Choroid plexus epithelial cell (primary cell): ENCODE data around the gene NBEAL1.
"Not testable (repeated sequence)": the region's sequence is repeated elsewhere in the genome, so short reads cannot be mapped to it uniquely, and the experiment has no call there.

Source experiments
- DNase-seq: peaks from one replicate; pipeline ENCODE4 v3.0.0-alpha.2; 2010; ENCODE audit warnings: low read depth
- H3K4me3 ChIP-seq: 2 replicates; pipeline ENCODE4 v1.5.1; 2011; ENCODE audit warnings: low read depth, mild to moderate bottlenecking, control low read depth, low read length, moderate library complexity
- TF ChIP-seq, protein P1 (sequence below): conservative IDR thresholded peaks from 2 replicates; pipeline ENCODE4 v1.5.1; 2011; ENCODE audit warnings: low read depth, mild to moderate bottlenecking, control low read depth, inconsistent platforms, low read length, moderate library complexity

The NBEAL1 gene

DNA sequence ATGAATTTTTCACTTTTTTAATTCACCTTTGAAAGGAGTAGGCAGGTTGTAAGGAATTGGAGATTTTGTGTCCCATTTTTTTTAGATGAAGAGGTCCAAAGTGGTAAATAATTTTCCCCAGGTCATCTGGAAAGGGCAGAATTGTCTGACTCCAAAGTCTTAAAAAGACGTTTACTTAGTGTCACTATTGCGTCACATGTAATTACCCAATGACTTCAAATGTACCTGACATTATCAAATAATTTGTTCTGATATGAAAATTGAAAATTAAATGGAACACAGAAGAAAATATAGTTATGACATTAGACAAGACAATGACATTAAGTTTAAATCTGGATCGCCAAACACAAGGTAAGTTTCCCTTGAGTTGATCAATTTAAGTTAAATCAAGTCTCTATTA lies 24.2 kb upstream of the NBEAL1 start:
- H3K4me3 ChIP-seq, result no peak overlapping the region
- TF ChIP-seq, protein P1, sequence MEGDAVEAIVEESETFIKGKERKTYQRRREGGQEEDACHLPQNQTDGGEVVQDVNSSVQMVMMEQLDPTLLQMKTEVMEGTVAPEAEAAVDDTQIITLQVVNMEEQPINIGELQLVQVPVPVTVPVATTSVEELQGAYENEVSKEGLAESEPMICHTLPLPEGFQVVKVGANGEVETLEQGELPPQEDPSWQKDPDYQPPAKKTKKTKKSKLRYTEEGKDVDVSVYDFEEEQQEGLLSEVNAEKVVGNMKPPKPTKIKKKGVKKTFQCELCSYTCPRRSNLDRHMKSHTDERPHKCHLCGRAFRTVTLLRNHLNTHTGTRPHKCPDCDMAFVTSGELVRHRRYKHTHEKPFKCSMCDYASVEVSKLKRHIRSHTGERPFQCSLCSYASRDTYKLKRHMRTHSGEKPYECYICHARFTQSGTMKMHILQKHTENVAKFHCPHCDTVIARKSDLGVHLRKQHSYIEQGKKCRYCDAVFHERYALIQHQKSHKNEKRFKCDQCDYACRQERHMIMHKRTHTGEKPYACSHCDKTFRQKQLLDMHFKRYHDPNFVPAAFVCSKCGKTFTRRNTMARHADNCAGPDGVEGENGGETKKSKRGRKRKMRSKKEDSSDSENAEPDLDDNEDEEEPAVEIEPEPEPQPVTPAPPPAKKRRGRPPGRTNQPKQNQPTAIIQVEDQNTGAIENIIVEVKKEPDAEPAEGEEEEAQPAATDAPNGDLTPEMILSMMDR, result no peak
- DNase-seq, result no peak

DNA sequence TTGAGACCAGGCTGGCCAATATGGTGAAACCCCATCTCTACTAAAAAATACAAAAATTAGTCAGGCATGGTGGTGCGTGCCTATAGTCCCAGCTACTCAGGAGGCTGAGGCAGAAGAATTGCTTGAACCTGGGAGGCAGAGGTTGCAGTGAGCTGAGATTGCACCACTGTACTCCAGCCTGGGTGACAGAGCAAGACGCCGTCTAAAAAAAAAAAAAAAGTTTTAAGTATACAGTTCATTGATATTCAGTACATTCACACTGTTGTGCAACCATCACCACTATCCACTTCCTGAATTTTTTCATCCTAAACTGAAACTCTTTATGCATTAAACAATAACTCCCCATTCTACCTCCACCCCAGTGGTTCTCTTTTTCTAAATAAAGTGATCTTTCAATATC lies 17.6 kb upstream of the NBEAL1 start:
- not testable (repeated sequence) for H3K4me3 ChIP-seq
- DNase-seq, result peak; percentile 71

DNA sequence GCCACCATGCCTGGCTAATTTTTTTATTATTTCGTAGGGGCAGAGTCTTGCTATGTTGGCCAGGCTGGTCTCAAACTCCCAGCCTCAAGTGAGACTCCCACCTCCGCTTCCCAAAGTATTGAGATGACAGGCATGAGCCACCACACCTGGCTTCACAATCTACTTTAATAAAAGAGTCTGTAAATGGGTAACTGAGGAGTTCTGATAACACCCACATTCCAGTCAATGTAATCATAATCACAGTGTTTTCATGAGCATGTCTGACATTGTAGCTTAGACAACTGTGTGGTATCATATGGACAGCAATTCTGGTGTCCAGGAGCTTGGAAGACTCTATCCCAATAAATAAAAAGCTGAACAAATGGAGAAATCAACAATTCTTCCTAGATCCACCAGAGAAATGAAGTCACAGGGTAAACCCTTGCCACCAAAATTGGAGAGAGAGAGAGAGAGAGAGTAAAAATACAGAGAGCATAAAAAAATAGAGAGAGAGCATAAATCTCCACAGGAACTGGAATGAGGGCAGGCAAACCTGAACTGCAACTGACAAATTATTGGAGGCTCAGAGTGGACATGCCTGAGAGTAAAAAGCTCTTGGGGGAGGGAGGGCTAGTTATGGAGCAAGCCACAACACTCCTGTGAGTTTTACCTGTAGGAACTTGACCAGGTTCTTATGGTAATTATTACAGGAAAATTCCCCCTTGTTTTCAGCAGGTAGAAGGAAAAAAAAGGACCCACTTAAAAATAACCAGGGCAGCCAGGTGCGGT lies 12.4 kb upstream of the NBEAL1 start:
- H3K4me3 ChIP-seq, result no peak overlapping the region
- TF ChIP-seq, protein P1, result no peak
- DNase-seq, result peak; percentile 27

DNA sequence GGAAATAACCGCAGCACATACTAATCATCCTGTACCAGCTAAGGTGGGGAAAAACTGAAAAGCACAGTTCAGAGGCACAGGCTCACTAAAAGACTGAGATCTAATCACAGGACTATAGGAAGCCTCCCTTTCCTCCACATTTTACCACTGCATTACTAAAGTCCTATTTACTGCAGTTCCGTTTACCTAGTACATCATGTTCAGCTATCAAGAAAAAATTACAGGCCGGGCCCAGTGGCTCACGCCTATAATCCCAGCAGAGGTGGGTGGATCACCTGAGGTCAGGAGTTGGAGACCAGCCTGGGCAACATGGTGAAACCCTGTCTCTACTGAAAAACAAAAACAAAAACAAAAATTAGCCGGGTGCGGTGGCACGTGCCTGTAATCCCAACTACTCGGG lies 11.0 kb upstream of the NBEAL1 start:
- no peak overlapping the region for H3K4me3 ChIP-seq
- TF ChIP-seq, protein P1, result no peak

DNA sequence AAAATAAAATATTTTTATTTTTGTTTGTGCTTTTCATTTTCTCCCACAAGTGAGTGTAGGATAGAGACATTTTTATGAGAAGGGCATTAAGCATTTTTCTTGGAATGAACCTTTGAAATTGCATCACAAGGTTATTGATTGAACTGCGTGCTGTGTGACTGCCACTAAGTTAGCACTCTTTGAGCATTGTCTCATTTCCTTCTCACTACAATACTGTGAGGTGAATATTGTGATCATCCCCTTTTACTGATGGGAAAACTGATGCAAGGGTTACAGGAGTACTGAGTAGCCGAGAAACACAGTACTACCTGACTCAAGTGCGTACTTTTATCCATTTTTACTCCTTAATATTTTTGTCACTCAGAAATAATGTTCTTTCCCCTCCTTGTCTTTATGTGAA lies 2.0 kb downstream of the NBEAL1 start:
- DNase-seq, result no peak
- peak overlapping the region; percentile 18 for H3K4me3 ChIP-seq

More for the DNA sequence above, 11.0 kb upstream of the NBEAL1 start:
- DNase-seq, result no peak

DNA sequence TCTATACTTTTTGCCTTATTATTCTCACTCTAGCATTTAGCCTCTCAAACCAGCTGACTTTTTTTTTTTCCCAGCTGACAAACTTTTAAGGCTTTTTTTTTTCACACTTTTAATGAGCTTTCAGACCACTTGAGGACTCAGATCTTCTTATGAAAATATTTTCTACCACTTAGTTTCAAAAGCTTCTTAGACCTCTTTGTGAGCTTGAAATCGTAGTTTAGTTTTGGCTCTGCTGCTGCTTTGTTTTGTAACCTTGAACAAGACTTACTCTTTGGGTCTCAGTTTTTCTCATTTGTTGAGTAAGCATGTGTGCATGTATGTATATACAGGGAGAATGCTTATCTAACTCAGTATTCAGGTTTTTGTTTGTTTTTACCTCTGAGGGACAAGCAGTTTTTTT lies 3.5 kb downstream of the NBEAL1 start:
- peak overlapping the region; percentile 28 for H3K4me3 ChIP-seq
- DNase-seq, result peak; percentile 53
- TF ChIP-seq, protein P1, result no peak

More for the DNA sequence above, 2.0 kb downstream of the NBEAL1 start:
- TF ChIP-seq, protein P1, result no peak

DNA sequence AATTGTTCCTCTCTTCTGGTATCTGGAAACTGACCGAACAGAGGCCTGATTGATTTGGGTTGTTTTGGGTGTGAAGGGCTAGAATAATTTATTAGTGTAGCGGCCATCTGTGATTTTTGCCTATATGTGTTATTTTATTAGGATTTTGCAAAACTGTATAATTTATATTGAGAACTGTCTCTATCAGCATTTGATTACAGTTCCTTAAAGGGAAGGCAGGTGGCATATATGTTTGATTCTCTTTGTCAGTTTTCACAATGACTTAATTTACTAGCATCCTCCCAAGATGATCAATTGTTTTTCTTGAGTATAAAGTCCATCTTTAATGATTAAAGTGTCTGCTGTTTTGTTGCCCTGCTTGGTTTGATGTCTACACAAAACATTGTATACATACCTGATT lies 4.5 kb downstream of the NBEAL1 start:
- no peak for DNase-seq
- H3K4me3 ChIP-seq, result peak overlapping the region; percentile 3
- TF ChIP-seq, protein P1, result no peak
